SKM-1 treated with dmso at 0.1 percent for 144 hours (cell line): ENCODE results near the gene CDH23.

Experiments used
- DNase-seq: peaks from one replicate; lab custom pipeline; 2025; ENCODE audit not compliant: unreplicated experiment; lab: John Stamatoyannopoulos, UW

Gene CDH23

GRCh38 chr10:71554671-71555070, 158.0 kb downstream of the CDH23 start:
- DNase-seq, result no peak

- DNase-seq, result no peak
Measured at GRCh38 chr10:71555087-71555723, 158.5 kb downstream of the CDH23 start.

- DNase-seq, result no peak
Measured at GRCh38 chr10:71555724-71556119, 159.0 kb downstream of the CDH23 start.

GRCh38 chr10:71558991-71559390, 162.3 kb downstream of the CDH23 start:
- DNase-seq, result no peak

- DNase-seq, result peak; percentile 47
Measured at GRCh38 chr10:71561003-71561574, 164.4 kb downstream of the CDH23 start.

- no peak for DNase-seq
Measured at GRCh38 chr10:71562181-71562580, 165.5 kb downstream of the CDH23 start.

GRCh38 chr10:71562904-71563303, 166.2 kb downstream of the CDH23 start:
- no peak for DNase-seq

- no peak for DNase-seq
Measured at GRCh38 chr10:71564194-71564820, 167.6 kb downstream of the CDH23 start.

GRCh38 chr10:71565284-71566000, 168.7 kb downstream of the CDH23 start:
- DNase-seq, result no peak

- no peak for DNase-seq
Measured at GRCh38 chr10:71567006-71567405, 170.3 kb downstream of the CDH23 start.

- DNase-seq, result no peak
Measured at GRCh38 chr10:71568896-71569492, 172.3 kb downstream of the CDH23 start.

GRCh38 chr10:71569775-71570588, 173.3 kb downstream of the CDH23 start:
- DNase-seq, result peak; percentile 63

GRCh38 chr10:71571460-71572175, 174.9 kb downstream of the CDH23 start:
- no peak for DNase-seq

- no peak for DNase-seq
Measured at GRCh38 chr10:71572962-71573361, 176.2 kb downstream of the CDH23 start.

- no peak for DNase-seq
Measured at GRCh38 chr10:71573562-71574518, 177.1 kb downstream of the CDH23 start.

- DNase-seq, result no peak
Measured at GRCh38 chr10:71575451-71575850, 178.7 kb downstream of the CDH23 start.

- DNase-seq, result no peak
Measured at GRCh38 chr10:71575934-71576801, 179.4 kb downstream of the CDH23 start.

GRCh38 chr10:71576842-71577241, 180.1 kb downstream of the CDH23 start:
- no peak for DNase-seq
